Activated CD8-positive, alpha-beta T cell treated with anti-CD3 and anti-CD28 coated beads for 36 hours (primary cell): Measurements from ENCODE around the gene ST6GALNAC3. TPM values are rescaled to one million over a fixed set of nuclear protein-coding genes. Genes with fewer than 3 reads are reported as not detected.
A peak's percentile ranks its signal among the peaks of the same experiment; 100 is the strongest.

Source experiments
- ATAC-seq: fragments of 200-7000 bp; cut with Tn5 transposase; one replicate; pipeline ENCODE4 v1.10.0; 2021; ENCODE audit warnings: mild to moderate bottlenecking, moderate library complexity
- CTCF ChIA-PET: fragments of 350-600 bp; sonication (Branson Sonifier 250); formaldehyde crosslinking; loops from one replicate; lab custom pipeline; 2021; ENCODE audit warnings: antibody characterized with exemption; lab: Charles Lee
- POLR2A ChIA-PET: fragments of 350-600 bp; sonication (Branson Sonifier 250); formaldehyde crosslinking; loops from one replicate; lab custom pipeline; 2021; ENCODE audit warnings: antibody characterized with exemption; lab: Charles Lee
- DNase-seq: peaks from one replicate; pipeline ENCODE4 v3.0.0-alpha.2; 2020
- H3K27ac Mint-ChIP-seq: one replicate; pipeline ENCODE4 v1.8.0; 2021; ENCODE audit warnings: mild to moderate bottlenecking, mixed read lengths
- H3K27me3 Mint-ChIP-seq: one replicate; pipeline ENCODE4 v1.8.0; 2021; ENCODE audit warnings: mixed read lengths
- H3K36me3 Mint-ChIP-seq: one replicate; pipeline ENCODE4 v1.8.0; 2021; ENCODE audit warnings: low read depth, mixed read lengths
- H3K4me1 Mint-ChIP-seq: one replicate; pipeline ENCODE4 v1.8.0; 2021; ENCODE audit warnings: low read depth, mixed read lengths
- H3K4me3 Mint-ChIP-seq: one replicate; pipeline ENCODE4 v1.8.0; 2021; ENCODE audit warnings: mild to moderate bottlenecking, moderate library complexity, mixed read lengths
- H3K9me3 Mint-ChIP-seq: one replicate; pipeline ENCODE4 v1.8.0; 2021; ENCODE audit warnings: mixed read lengths
- intact Hi-C: fragments of 100-400 bp; cut with micrococcal nuclease; formaldehyde crosslinking; loops from one replicate; pipeline ENCODE4 v1.10.0; 2022
- total RNA-seq, 2 experiments: library from RNA; stranded (reverse); gene quantifications; one replicate each; pipeline ENCODE4 v1.2.3, GENCODE V29; 2021
- TF ChIP-seq, protein P1 (sequence below): fragments of 200-600 bp; IDR thresholded peaks from one replicate; pipeline ENCODE4 v1.8.0; 2022; ENCODE audit warnings: antibody characterized with exemption, mild to moderate bottlenecking

The ST6GALNAC3 gene
- total RNA-seq, 2 experiments from 2014 or later, result 2.7 to 2.9 TPM

DNA sequence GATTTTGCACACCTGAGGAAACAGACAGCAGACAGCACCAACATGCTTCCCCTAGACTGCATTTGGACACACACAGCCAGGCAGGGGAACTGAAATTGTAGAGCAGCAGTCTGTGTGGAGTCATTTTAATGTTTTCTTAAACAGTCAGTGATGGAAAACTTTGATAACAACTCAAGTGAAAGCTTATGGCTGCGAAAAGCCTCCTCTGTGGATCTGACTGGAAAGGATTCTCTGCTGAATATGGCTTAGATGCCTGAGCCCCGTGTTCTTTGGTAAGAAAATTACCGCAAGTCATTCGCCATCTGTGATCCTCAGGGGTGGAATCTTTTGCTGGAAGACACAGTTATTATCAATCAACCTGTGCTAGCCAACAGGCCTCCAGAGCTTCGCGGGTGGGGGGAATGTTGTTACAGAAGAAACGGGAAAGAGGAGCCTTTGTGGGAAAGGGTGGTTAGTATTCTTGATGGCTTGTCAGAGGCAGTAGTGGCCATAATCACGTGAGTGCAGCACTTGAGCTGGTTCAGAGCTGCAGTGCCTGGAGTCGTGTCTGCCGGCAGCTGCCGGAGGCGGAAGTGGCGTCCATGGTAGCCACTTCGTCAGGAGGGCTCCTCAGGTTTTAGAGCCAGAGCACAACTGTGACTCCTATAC, 204.7 kb downstream of the ST6GALNAC3 start:
- TF ChIP-seq, protein P1, sequence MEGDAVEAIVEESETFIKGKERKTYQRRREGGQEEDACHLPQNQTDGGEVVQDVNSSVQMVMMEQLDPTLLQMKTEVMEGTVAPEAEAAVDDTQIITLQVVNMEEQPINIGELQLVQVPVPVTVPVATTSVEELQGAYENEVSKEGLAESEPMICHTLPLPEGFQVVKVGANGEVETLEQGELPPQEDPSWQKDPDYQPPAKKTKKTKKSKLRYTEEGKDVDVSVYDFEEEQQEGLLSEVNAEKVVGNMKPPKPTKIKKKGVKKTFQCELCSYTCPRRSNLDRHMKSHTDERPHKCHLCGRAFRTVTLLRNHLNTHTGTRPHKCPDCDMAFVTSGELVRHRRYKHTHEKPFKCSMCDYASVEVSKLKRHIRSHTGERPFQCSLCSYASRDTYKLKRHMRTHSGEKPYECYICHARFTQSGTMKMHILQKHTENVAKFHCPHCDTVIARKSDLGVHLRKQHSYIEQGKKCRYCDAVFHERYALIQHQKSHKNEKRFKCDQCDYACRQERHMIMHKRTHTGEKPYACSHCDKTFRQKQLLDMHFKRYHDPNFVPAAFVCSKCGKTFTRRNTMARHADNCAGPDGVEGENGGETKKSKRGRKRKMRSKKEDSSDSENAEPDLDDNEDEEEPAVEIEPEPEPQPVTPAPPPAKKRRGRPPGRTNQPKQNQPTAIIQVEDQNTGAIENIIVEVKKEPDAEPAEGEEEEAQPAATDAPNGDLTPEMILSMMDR, result no peak
- intact Hi-C loops, result no loop called here

DNA sequence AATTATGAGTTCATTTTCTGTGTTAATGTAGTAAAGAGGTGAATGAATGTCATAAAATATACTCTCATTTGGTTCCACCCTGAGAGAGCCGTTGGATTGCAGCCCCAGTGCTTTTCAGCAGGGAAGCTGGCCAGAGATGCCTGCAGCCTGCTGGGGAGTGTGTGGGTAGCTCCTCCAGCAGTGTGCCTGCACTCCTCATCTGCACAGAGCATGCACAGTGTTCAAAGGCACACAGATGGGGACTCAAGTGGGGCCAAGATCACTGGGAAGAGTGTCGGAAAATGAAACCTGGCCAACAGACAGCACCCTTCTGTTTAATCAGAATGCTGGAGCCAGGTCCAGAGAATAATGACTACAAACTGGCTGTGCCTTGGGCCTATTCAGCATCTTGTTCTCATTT, 206.8 kb downstream of the ST6GALNAC3 start:
- CTCF ChIA-PET, result no interaction called here
- intact Hi-C loops, result no loop called here

More for the DNA sequence above, 204.7 kb downstream of the ST6GALNAC3 start:
- ChIA-PET CTCF (no interaction called here), POLR2A (no interaction called here)
- H3K27me3 Mint-ChIP-seq, result no peaks in the 10 kb centered on the region
- H3K9me3 Mint-ChIP-seq, result no peaks in the 10 kb centered on the region
- no peaks in the 10 kb centered on the region for H3K4me1 Mint-ChIP-seq
- DNase-seq (no peak), ATAC-seq (no peak)
- no peak overlapping the region for H3K4me3 Mint-ChIP-seq
- no peaks in the 10 kb centered on the region for H3K36me3 Mint-ChIP-seq
- no peak overlapping the region for H3K27ac Mint-ChIP-seq

DNA sequence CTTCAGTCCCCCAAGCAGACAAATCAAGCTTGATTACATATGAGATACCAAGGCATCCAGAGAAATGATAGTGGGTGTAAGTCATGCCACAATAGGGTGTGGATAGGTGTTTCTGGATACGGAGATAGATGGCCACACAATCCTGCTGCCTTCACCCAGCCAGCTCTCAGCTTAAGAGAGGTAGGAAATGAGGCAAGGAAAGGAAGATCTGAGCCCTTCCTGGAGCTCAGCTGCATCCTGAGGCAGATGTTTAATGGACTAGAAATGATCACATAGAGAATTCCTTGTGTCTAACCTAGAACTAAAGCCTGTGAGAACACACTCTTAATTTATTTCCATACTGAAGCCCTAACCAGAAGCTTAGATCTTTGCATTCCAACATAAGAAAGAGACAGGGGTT, 210.3 kb downstream of the ST6GALNAC3 start:
- POLR2A ChIA-PET, result no interaction called here
- Mint-ChIP-seq H3K27ac (no peak overlapping the region), H3K36me3 (no peaks in the 10 kb centered on the region), H3K4me1 (peaks cover 37% of the 10 kb centered on the region), H3K4me3 (no peak overlapping the region), H3K9me3 (no peaks in the 10 kb centered on the region), H3K27me3 (no peaks in the 10 kb centered on the region)
- TF ChIP-seq, protein P1, result no peak
- intact Hi-C loops, result no loop called here
- DNase-seq (no peak), ATAC-seq (no peak)
- CTCF ChIA-PET, result interaction anchor here (1.2 to 1.8 kb wide), 2 partner anchors 17 to 131 kb away, joined by 4 to 7 read pairs; no protein-coding TSS in a partner anchor

More for the DNA sequence above, 206.8 kb downstream of the ST6GALNAC3 start:
- DNase-seq (no peak), ATAC-seq (no peak)
- Mint-ChIP-seq H3K36me3 (no peaks in the 10 kb centered on the region), H3K9me3 (no peaks in the 10 kb centered on the region), H3K27ac (no peak overlapping the region), H3K27me3 (no peaks in the 10 kb centered on the region), H3K4me1 (peaks cover 14% of the 10 kb centered on the region), H3K4me3 (no peak overlapping the region)
- POLR2A ChIA-PET, result no interaction called here
- TF ChIP-seq, protein P1, result no peak

DNA sequence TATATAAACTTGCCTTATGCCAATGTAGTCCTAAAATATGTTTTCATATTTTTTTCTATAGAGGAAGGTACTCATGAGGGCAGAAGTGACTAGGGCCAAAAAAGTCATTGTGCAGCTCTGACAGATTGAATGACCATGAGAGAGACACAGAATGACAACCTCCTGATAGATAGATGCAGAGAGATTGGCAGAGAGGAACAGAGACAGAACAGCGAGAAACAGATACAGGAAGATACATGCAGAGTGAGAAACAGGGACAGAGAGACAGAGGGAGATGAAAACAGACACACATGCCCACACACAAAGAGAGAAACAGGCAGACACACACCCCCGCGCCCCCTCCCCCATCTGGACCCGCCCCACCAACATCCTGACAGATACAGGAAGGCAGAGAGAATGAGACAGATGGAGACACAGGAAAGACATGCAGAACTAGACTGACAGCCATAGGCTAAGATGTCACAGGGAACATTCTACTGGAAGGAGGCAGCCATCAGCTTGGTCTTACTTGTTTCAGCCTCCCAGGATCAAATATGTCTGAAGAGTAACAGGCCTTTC, 211.1 kb downstream of the ST6GALNAC3 start:
- POLR2A ChIA-PET, result interaction anchor here (0.7 kb wide), 1 partner anchor 1195 kb away, joined by 3 read pairs; no protein-coding TSS in a partner anchor
- intact Hi-C loops, result no loop called here
- ATAC-seq, result peak; percentile 24
- peaks cover 42% of the 10 kb centered on the region for H3K4me1 Mint-ChIP-seq
- no peaks in the 10 kb centered on the region for H3K36me3 Mint-ChIP-seq
- no peaks in the 10 kb centered on the region for H3K9me3 Mint-ChIP-seq
- H3K27me3 Mint-ChIP-seq, result no peaks in the 10 kb centered on the region
- CTCF ChIA-PET, result interaction anchor here (1.8 kb wide), 1 partner anchor 132 kb away, joined by 7 read pairs; no protein-coding TSS in a partner anchor
- H3K27ac Mint-ChIP-seq, result peak overlapping the region; percentile 22
- DNase-seq, result no peak
- TF ChIP-seq, protein P1, result no peak
- no peak overlapping the region for H3K4me3 Mint-ChIP-seq

DNA sequence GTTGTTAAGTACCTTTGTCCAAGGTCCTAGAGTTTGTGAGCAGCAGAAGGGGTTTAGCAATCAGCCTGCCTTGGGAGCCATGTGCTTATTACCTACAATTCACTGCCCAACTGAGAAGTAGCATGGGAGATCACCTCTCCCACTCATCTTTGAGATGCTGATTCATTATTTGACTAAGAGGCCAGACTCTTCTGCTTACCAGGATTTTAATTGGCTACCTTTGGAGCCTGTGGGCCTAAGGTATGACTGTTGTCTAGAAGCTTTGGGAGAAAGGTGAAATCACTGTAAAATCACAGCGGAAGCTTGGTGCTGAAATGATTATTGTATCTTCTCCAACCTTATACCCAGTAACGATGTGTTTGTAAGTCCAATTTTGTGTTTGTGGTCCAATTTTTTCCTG, 213.4 kb downstream of the ST6GALNAC3 start:
- H3K4me1 Mint-ChIP-seq, result peaks cover 49% of the 10 kb centered on the region
- no peaks in the 10 kb centered on the region for H3K9me3 Mint-ChIP-seq
- ATAC-seq (peak; percentile 44), DNase-seq (no peak)
- H3K36me3 Mint-ChIP-seq, result no peaks in the 10 kb centered on the region
- CTCF ChIA-PET, result no interaction called here
- TF ChIP-seq, protein P1, result no peak
- intact Hi-C loops, result no loop called here
- no peak overlapping the region for H3K4me3 Mint-ChIP-seq
- H3K27ac Mint-ChIP-seq, result no peak overlapping the region
- H3K27me3 Mint-ChIP-seq, result no peaks in the 10 kb centered on the region
- POLR2A ChIA-PET, result interaction anchor here (1.2 kb wide), 1 partner anchor 13 kb away, joined by 3 read pairs; no protein-coding TSS in a partner anchor
